GM12874 (cell line): ENCODE measurements around the gene KPNA2.

Experiments
- CTCF ChIP-seq: IDR thresholded peaks from 2 replicates; pipeline ENCODE4 v1.5.1; 2011; ENCODE audit warnings: low read depth, mild to moderate bottlenecking, control low read depth, low read length, moderate library complexity; ENCODE audit not compliant: insufficient read depth

KPNA2 gene

GRCh38 chr17:68096111-68096510 lies 60.6 kb downstream of the KPNA2 start:
- no peak for TF ChIP-seq CTCF
